DND-41 (cell line): ENCODE results near the gene PLCE1.

Experiments
- CTCF ChIP-seq: IDR thresholded peaks from 2 replicates; pipeline ENCODE4 v1.5.1; 2012; ENCODE audit warnings: borderline replicate concordance, low read length, moderate library complexity, mild to moderate bottlenecking; ENCODE audit not compliant: poor library complexity, severe bottlenecking; ENCODE audit errors: extremely low read depth
- EZH2 ChIP-seq: IDR thresholded peaks from 3 replicates; pipeline ENCODE4 v1.6.1; 2012; ENCODE audit warnings: borderline replicate concordance, low read depth, mild to moderate bottlenecking, moderate library complexity, low read length, inconsistent platforms; ENCODE audit not compliant: severe bottlenecking

GRCh38 chr10:93995598-93996271, 2.0 kb downstream of the PLCE1 start:
- TF ChIP-seq CTCF (no peak), EZH2 (no peak)
